Astrocyte of the spinal cord (primary cell): ENCODE data around the gene RAD9B.
A peak's percentile ranks its signal among the peaks of the same experiment; 100 is the strongest.

Experiments
- DNase-seq: peaks from one replicate; pipeline ENCODE4 v3.0.0; 2011; ENCODE audit warnings: low read depth, low spot score
- H3K4me3 ChIP-seq: 2 replicates; pipeline ENCODE4 v1.5.1; 2011; ENCODE audit warnings: low read depth, mild to moderate bottlenecking, low read length, moderate library complexity
- CTCF ChIP-seq: IDR thresholded peaks from 2 replicates; pipeline ENCODE4 v1.5.1; 2012; ENCODE audit warnings: low read depth, mild to moderate bottlenecking, low read length, inconsistent platforms
- in situ Hi-C: cut with HindIII; loops from 2 replicates; pipeline ENCODE4 v1.10.0; 2017; ENCODE audit warnings: low sequenced_read_pairs

Gene RAD9B

DNA sequence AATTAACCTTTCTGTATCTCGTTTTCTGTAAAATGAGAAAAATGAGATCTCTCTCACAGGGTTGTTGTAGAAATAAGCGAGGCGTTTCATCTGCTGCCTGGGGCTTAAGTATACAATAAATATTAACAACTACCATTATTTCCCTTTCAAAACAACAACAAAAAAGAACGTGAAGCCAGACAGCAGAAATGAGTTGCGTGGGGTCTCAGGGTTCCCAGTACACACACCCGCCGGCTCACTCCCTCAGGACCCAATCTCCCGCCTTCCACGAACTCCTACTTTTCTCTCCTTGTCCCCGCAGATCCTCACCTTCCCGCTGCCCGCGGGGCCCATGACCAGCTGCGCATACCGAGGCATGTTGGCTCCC, 34.3 kb upstream of the RAD9B start:
- peak overlapping the region; percentile 89 for H3K4me3 ChIP-seq
- in situ Hi-C loops = no loop called here
- TF ChIP-seq CTCF = no peak
- DNase-seq = no peak

DNA sequence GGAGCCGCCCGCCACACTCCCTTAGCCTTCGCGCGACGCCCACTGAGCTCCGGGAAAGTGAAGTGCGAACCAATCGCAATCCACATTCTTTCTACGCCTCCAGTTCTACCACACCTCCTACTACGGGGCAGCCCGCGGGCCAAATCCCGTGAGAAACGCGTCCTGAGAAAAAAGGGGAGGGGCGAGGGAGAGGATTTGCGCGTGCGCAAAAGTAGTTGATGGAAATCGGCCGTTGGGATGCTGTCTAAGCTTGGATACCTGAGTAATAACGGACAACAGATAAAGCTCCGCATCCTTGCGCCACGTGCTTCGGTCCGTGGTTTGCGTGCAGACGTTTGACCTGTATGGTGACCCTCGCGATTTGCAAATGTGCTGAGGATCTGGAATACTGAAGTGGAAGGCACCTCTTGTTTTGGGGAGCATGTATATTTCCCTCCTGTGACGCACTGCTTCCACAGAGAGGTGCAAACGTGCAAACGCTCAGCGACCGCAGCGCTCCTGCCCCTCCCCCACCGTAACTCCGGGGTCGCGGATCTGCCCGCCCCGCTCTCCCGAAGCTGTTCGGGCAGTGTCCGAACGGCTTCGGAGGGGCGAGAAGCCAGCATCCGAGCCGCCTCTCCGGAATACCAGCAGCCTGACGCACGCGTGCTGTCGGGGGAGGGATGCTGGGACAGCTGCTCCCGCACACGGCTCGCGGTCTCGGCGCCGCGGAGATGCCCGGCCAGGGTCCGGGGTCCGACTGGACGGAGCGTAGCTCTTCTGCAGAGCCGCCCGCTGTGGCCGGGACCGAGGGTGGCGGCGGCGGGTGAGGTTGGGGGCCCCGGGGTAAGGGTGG, 33.7 kb upstream of the RAD9B start, which contains the start of the genes FAM216A and GPN3:
Gene FAM216A, plus strand, starts transcription at position 632 of the 835 bp plus-strand sequence. Its CDS starts 31 bp downstream, at position 663.
Gene GPN3, minus strand, starts transcription at position 44 of the 835 bp plus-strand sequence. CDS start 54 bp downstream, outside the sequence.
- DNase-seq = peak; percentile 99
- in situ Hi-C loops = no loop called here
- TF ChIP-seq CTCF = no peak
- peak within 1 kb of the TSS; percentile 89 for H3K4me3 ChIP-seq

DNA sequence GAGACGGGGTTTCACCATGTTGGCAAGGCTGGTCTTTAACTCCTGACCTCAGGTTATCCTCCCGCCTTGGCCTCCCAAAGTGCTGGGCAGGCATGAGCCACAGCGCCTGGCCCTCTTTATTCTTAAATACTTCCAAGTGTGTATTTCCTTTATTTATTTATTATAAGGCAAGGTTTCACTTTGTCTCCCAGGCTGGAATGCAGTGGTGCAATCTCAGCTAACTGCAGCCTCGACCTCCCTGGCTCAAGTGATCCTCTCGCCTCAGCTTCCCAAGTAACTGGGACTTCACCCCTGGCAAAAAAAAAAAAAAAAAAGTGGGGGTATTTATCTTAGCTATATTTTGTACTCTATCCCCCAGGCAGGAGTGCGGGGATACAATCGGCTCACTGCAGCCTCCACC, 26.7 kb upstream of the RAD9B start:
- in situ Hi-C loops = no loop called here
- no peak for TF ChIP-seq CTCF
- DNase-seq = no peak
- no peak overlapping the region for H3K4me3 ChIP-seq

DNA sequence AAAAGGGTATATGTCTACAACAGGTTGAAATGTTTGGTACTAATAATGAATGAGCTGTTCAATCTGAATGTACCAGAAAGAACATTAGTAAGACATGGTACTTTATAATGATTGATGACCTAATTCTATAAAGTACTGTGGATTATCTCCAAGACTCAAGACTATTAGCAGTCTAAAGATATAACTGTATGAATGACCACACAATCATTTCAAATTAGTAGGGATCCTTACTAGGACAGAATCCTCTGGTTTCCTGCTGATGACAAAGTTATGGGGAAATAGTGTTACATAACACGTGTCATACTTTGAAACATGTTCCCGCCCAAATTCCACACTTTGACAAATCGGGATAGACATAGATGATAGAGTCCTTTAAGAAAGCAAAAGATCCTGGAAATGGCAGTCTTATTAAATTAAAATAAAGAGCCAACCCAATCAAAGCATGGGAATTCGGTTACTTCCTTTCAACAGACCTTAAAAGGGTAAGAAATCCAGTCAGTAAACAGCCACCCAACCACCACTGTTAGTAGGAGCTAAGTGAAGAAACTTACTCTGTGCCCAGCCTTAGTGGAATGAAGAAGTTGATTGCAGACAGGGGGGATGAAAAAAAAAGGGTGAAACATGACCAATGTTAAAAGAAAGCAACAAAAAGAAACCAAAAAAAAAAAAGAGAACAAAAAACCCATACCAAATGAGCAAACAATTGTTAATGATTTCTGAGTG, 3.0 kb upstream of the RAD9B start:
- no peak for TF ChIP-seq CTCF
- no peak for DNase-seq
- no peak overlapping the region for H3K4me3 ChIP-seq
- in situ Hi-C loops = no loop called here

GRCh38 chr12:110501399-110501751, 756 bp upstream of the RAD9B start:
- in situ Hi-C loops = no loop called here
- H3K4me3 ChIP-seq = peak overlapping the region; percentile 91
- TF ChIP-seq CTCF = no peak
- peak; percentile 40 for DNase-seq

- in situ Hi-C loops = no loop called here
Measured at GRCh38 chr12:110503432-110503831, 1.3 kb downstream of the RAD9B start.

More at GRCh38 chr12:110503432-110503831, 1.3 kb downstream of the RAD9B start:
- no peak overlapping the region for H3K4me3 ChIP-seq
- no peak for DNase-seq
- no peak for TF ChIP-seq CTCF
